GM21381 (cell line): Measurements from ENCODE around the gene TOX4.

ENCODE experiments used
- ATAC-seq: cut with Tn5 transposase; IDR thresholded peaks from one replicate; pipeline ENCODE4 v1.9.1; 2021; ENCODE audit warnings: mild to moderate bottlenecking, moderate library complexity; ENCODE audit not compliant: unreplicated experiment

TOX4 gene

DNA sequence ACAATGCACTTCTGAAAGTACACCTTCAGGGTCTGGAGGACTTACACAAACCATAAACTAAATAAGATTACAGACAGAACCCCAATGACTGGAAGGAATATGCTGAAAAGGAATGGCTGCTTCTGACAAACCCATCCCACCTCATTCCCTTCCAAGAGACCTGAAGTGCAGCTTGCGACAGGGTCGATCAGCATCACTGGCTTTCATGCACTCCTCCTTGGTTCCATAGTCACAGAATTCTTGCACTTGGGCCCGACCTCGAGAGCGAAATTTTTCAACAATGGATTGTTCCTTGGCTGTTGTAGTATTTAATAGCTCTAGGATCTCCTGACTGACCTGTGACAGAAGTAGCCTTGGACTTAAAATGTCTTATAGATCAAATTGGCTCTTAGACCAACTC is 24.6 kb downstream of the TOX4 start:
- ATAC-seq, result no peak

- no peak for ATAC-seq
Measured at GRCh38 chr14:21503376-21503775, 26.4 kb downstream of the TOX4 start.

DNA sequence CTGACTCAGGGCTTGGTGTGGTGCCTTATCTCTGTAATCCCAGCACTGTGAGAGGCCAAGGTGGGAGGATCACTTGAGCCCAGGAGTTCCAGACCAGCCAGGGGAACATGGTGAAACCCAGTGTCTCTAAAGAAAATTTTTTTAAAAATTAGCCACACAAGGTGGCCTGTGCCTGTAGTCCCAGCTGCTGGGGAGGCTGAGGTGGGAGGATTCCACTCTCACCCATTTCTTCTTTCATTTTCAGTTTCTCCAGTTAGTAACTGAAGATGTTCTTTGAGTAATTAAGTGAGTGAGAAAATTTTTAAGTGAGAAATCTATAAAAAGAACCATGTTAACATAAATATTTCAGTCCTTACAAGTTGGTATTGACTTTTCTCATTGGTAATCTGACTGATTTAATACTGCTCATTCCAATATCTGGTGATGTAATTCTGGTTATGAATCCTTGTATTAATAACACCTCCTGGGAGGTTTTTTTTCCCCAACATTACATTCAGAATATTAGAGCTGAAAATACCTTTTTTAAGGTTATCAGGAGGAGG is 28.1 kb downstream of the TOX4 start:
- peak; percentile 83 for ATAC-seq

- no peak for ATAC-seq
Measured at GRCh38 chr14:21506557-21506956, 29.6 kb downstream of the TOX4 start.

GRCh38 chr14:21509432-21510143 is 32.6 kb downstream of the TOX4 start:
- no peak for ATAC-seq

- peak; percentile 97 for ATAC-seq
Measured at GRCh38 chr14:21510735-21511657, 34.0 kb downstream of the TOX4 start, which contains the start of gene METTL3. METTL3 (minus strand) TSS chr14:21511340; CDS start chr14:21511223, 117 bp downstream.

GRCh38 chr14:21514341-21514740 is 37.3 kb downstream of the TOX4 start:
- ATAC-seq, result no peak

- no peak for ATAC-seq
Measured at GRCh38 chr14:21518725-21519124, 41.7 kb downstream of the TOX4 start.

- ATAC-seq, result no peak
Measured at GRCh38 chr14:21520767-21521166, 43.8 kb downstream of the TOX4 start.

GRCh38 chr14:21521501-21521900 is 44.5 kb downstream of the TOX4 start:
- no peak for ATAC-seq

GRCh38 chr14:21523203-21523602 is 46.2 kb downstream of the TOX4 start:
- no peak for ATAC-seq

DNA sequence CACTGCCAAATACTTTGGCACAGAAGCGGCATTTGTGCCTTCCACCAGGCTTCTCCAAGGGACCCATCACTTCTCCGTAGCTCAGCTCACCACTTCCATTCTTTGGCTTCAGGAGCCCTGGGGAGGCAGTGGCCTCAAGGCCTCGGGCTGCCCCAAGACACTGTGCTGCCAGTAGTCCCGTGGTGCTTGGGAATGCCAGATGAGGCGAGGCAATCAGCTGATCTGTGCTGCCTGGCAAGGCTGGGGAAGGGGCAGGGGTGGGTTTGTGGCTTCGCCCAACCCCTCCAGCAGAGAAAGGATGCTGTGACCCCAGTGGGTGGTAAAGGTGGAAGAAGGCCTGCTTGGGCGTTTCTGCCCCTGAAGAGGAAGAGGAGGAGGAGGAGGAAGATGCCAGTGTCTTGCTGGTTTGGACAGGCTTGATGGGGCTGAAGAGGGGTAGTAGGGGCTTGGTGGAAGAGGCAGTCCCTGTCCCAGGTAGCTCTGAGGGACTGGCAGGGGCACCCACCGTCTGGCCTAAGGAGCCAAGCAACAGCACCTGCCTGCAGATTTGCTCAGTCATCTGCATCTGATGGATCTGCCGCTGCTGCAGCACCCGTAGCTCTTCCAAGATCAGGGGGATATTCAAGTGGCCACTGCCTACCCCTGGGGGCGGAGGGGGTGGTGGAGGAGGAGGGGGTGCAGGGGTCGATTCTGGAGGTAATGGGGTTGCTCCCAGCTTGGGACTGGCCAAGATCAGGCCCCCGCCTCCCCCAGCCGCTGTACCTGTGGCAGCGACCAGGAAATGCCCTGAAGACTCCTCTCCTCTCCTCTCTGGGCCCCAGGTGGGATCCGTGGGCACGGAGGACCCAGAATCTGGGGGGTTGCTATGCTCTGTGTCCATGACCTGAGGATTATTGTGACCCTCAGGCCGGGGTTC is 47.8 kb downstream of the TOX4 start:
- no peak for ATAC-seq

- no peak for ATAC-seq
Measured at GRCh38 chr14:21525571-21525961, 48.6 kb downstream of the TOX4 start.

DNA sequence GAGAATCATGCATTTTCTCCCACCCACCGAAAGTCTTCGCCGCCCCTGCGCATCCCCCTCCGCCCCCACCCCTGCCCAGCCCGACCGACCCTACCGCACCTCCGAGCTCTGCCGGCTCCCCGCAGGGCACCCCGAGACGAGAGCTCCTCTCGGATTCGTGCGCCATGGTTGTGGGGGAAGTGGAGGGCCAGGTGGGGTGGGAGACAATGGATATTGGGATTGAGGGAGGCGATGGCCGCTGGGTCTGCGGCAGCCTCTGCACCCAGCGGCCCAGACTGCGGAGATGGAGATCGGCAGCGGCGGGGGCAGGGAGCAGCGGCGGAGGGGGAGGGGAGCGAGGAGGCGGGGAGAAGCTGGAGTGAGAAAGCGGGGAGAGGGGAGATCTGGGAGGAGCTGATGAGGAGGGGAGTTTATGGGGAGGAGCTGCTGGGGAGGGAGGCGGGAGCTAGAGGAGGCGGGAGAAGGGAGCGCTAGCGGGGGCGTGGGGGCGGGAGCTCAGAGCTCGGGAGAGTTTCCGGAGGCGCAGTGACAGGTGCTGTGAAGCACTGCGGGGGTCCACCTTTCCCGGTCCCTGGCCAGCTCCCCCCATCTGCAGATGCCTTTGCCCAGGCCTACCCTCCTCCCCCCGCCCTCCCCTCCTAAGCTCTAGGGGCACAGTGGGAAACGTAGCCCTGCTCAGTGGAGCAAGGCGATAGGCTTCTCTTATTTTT is 49.1 kb downstream of the TOX4 start, which contains the start of gene SALL2:
TSS of gene SALL2 (minus strand) at position 385 of the 710 bp plus-strand sequence. CDS start at position 166, 219 bp downstream.
- no peak for ATAC-seq

- ATAC-seq, result no peak
Measured at GRCh38 chr14:21526672-21527317, 49.8 kb downstream of the TOX4 start.

GRCh38 chr14:21527318-21527679 is 50.3 kb downstream of the TOX4 start:
- no peak for ATAC-seq

DNA sequence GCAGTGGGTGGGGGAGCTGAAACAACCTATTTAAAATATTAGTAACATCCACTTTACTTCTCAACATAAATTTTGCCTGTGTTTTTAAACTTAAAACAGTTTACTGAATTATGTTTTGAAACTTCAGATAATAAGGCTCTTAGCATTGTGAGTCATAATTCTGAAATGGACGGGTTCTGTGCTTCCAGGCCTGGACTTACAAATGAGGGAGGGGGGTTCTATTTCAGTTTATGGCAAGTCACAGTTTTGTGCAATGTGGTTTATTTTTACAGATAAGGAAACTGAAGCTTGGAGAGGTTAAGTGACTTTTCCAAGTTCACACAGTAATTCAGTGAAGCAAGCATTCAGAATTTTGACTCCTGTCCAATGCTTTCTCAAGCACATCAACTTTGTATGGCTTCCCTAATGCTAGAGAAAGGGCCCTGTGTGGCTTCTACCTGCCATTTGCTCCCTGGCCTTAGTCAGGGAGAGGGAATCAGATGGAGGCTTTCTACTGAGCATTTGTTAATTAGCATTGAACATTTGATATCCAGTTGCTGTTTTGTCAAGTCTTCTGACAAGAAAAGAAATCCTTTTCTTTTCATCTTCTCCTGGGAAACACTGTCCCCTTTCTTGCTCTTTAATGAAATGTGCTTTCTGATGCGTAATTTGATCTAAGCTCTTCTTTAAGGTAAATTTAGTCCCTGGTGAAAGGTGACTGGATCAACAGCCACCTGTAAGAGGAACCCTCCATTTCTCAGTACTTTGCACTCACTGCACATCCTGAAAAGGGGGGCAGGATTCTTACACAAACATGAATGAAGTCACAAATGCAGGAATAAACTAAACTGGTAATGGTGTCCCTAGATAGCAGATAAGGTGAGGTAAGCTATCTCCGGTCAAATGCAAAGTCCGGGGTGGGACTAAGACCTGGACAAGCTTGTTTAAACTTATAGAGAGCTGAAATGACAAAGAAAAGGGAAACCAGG is 51.7 kb downstream of the TOX4 start:
- no peak for ATAC-seq

- ATAC-seq, result no peak
Measured at GRCh38 chr14:21529515-21529914, 52.5 kb downstream of the TOX4 start.
